Superior temporal gyrus (tissue), 1 donor: Measurements from ENCODE around the gene PARD3B.

Experiments
- DNase-seq: peaks from one replicate; pipeline ENCODE4 v3.0.0-alpha.2; 2016; ENCODE audit errors: extremely low spot score

PARD3B gene

DNA sequence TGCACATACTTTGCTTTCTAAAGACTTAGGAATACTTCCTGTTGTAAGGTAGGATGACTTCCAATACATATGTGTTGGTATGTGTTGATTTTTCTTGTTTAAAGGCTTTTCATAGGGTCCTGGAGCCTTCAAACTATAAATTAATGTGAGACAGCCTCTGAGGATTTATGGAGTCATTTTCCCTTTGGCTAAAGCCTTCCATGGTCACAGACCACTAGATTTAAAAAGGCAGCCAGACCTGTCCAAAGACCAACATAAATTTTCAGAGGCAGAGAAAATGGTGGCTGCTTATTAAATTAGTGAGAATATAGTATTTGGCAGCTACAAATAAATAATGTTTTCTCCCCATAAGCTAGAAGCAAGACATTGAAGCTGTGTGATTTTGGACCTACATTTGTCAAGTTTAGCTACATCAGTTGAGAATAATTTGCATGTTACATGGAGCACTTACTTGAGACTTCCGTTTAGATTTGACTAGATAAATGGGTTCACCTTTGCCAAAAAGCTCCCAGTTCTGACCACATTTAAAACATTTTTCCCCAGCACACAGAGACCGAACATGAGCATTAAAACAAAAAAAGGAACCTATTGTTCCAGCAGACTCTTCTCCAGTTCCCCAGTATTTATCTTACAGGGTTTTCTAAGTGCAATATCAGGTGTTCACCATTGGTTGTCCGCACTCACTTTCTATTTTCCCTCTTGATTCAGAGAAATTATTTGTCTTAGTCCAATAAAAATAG, 402.9 kb downstream of the PARD3B start:
- no peak for DNase-seq

DNA sequence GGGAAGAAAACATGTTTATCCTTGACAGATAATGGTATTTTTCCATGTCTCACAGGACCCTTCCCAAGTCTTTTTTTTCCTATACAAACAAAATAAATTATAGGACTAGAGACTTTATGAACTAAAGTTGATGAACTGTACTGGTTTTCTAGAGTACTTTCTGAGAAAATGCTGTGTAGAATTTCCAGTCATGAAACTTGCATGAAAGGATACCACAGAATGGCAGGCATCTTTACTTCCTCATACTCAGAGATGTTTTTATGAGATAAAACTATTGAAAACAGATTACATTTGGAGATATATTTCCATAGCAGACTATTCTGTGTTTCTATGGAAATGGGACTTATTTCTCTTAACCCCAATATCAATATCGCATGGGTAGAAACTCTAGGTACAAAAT, 403.5 kb downstream of the PARD3B start:
- no peak for DNase-seq

DNA sequence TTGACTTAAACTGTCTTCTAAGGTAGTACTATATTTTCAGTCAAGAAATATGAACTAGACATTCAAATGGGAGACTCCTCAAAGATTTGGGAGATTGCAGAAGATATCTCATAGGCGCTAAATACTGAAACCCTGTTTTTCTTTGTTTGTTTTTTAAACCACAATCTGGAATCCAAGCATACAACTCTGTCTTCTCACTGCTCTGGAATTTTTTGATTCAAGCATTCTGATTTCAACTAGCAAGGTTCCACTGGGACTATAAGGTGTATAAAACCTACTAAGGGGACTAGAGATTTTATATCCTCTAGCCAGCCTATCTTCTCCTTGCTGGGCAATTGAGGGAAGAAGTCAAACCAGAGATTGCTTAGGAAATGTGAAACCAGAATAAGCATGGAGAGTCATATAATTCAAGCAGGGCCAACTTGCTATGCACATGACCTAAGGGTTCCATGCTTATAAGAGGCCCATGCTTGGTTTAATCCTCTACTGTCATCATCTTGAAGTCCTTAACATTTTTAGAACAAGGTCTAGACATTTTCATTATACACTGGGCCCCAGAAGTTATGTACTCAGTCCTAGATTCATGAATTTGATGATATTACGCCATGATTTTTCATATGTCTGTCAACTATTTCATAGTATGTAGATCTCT, 405.5 kb downstream of the PARD3B start:
- DNase-seq: no peak

DNA sequence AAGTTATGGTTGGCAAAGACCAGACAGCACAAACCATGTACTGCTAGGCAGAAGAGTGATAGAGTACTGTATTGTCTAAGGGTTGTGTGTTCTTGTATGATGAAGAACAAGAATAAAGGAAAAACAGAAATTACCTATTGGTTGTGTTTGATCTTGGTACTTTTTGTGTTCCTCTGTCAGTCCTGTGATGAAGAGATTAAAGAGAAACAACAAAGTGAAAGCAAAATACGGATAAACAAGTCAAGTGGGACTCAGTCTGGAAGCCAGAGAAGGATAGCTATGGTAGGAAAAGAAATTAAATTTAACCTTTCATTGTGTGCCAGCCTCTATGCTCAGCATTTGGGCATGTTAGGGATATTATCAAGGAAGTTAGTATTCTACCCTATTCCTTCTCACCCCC, 413.1 kb downstream of the PARD3B start:
- DNase-seq: no peak

DNA sequence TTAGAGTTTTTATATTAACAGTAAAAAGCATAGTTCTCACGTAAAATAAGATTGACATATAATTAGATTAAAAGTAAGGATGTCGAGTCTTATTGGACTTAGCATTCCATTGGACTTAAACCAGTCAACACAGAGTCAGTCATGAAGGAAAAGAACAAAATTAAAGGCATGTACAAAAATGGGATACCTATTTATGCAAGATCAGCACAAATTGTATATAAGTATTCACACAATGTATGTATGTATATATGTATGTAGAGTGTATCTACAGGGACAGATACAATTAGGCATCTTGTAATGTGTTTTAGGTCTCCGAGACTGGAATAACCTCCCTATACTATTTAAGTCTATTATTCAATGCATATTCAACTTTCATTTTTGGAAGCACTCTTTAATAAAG, 419.1 kb downstream of the PARD3B start:
- DNase-seq: no peak

DNA sequence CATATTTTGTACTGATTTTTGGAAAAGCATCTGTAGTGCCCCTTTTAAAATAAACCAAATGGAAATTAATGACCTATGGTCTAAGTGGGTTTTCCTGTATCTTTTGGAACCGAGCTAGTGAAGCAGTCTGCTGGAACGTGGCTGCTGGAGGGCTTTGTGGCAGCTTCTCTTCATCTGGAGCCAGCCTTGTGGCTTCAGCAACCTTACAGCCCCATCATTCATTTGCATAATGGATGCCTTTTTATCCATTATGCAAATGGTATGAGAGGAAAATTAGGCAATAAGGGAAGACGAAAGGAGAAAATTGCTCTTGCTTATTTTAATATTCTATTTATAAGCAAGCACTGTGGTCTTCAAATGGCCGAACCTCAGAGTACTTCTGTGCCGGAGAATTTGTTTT, 421.0 kb downstream of the PARD3B start:
- no peak for DNase-seq

DNA sequence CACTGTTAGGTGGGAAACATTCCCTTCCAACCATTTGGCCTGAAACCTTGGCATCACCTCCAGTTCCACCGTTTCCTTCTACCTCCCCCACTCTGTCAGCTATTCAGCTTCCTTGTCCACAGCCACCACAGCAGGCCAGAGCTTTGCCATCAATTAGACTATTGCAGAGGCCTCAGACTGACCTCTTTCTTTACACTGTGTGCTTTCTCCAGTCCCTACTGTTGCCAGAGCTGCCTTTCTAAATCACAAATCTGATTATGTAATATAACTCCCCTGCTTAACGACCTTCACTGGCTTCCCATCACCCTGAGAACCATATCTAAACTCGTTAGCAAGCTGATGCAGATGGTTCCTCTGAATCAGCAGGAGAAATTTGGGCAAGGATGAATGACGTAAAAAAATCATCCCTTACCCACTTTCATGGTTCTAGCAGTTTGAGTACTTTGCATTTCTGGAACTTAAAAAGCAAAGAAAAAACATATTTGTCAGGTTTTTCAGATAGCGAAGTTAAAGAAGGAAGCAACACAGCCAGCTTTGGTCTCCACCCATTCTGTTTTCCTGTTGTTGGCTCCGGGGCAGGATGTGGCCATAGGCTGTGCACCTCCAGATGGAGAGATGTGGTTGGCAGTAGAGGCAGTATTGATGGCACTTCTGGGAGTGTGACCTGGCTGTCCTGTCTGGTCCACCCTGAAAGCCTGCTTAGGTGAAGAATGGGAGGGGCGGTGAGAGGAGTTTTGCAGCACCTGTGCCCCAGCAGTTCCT, 422.1 kb downstream of the PARD3B start:
- no peak for DNase-seq

DNA sequence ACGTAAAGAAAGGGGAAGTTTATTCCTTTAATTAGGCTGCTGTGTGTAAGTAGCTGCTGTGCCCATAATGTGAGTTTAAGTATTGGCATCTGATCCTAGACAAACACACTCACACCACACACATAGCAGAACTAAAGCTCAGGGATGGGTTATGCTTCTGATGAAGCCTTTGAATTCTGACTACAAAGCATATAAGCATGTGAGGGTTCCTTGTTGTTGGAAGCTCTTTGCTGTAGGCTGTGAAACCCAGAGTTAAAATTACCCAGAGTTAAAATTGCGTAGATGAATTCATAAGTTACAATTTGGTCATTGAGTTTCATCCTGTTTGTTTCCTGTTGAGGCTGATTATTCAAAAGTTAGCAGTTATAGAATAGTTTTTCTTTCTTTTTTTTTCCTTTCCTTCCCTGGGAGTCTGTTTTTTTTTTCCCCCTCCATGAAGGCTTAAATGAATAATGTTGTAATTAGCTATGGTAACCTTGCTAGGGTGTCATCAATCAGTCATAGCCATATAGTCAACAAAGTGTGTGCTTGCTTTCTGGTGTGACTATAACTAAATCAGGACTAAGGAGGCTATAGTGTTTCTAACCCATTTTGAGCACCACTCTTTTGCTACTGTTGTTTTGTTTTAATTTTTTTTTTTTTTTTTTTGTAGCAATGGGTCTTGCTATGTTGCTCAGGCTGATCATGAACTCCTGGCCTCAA, 426.1 kb downstream of the PARD3B start:
- no peak for DNase-seq

DNA sequence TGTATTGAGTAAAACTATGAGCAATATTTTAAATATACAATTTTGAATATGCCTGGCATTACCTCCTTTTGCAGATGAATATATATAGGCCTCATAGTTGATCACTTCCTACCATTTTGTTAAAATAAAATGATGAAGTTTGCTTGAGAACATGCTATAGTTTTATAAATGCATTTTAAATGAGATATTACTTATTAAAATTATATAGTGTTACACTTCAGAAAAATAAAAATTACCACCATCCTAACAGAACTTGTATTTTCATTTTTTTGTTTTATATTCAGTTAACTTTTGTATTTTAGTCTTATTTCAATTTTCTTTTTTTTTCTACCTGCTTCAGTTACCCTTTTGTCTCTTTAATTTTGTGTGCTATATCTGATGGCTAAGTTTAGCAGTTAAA, 426.9 kb downstream of the PARD3B start:
- DNase-seq: no peak

DNA sequence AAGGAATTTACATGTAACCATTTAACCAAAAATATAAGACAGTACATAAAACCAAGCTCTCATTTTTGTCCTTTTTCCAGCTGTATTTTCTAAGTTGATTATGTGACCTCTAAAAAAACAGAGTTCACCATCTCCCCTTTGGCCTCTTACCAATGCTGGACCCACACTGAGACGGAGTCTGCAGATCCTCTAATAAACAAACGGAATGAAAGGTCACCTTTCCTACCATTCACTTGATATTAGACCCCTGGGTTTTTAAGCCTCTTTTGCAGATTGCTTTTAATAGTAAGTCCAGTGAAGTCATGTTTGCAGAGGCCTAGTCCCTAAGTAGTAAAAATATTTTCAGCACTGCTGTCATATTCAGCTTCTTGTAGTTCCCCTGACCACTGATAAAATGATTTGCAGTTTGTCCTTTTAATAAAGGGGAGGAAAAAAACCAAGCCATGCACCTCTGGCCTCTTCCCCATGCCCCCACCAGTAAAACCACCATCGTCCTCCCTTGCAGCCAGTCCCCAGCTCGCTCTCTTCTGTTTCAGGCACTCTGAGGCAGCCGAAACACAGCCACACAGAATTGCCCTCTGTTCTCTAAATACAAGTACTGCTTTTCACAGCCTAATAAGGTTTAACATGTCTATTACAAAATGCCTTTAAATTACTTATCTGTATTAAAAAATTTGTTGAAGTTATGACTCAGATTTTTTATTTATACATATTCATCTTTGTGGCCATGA, 427.5 kb downstream of the PARD3B start:
- no peak for DNase-seq

DNA sequence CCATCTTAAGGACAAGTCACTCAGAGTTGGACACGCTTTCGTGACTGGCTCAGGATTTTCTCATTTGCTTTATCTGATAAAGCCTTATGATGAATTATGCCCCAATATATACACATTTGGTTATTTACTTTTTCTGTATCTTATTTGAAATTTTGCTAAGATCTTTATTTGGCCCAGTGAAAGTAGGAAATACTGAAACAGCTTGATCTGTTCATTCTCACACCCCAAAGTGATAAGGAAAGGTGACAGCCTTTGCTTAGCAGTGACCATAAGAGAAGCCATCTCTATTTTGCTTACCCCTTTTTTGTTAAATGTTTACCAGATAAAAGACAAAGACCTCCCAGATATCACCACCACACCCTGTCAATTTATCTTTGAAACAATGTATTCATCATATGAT, 428.3 kb downstream of the PARD3B start:
- no peak for DNase-seq

DNA sequence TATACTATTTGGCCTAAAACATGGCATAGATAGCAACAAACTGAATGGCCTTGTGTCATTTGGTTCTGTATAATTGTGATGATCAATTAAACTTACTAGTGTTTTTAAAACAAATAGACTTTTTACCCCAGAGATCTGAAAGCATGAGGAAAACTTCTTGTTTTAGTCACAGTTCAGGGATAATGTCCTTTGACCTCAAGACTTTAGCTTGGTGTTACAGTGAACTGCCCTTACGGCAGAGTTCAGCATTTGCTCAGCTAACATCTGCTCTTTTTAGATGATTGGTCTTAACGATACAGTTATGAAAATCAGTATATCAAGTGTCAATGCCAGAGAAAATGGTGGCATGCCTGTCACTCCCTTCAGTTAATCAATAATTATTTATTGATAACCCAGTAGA, 429.2 kb downstream of the PARD3B start:
- no peak for DNase-seq

DNA sequence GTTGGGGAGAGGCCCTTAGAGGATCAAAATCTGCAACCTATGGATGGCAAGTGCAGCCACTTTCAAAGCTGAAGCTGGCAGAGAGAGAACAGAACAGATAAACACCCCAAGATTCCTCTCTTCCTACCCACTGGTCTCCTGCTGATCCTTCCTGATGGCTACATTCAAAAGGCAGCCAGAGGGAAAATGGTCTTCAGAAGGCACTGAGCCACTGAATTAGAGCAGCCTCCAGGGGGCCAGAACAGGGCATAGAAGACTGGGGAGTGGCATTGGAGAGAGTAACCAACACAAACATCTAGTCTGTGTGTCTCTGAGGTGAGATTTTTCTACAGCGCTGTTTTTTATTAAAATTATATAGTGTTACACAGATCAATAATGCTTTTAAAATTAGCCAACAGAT, 432.6 kb downstream of the PARD3B start:
- no peak for DNase-seq

DNA sequence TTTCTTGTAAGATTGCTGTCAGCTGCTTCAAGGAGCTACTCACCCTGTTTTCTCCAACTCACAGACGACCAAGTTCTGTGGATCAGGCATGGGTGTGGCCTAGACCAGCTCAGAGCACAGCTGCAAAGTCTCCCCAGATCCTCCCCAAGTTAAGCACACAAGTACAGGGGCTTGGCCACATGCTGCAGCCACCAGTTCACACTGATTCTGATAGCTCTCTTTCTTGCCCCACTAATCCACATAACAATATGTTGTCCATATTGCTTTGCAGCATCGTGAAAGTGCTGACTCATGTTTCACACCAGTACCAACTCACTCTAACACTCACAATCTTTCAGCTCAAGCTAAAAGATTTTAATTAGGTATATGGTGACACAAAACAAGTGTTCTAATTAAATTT, 437.0 kb downstream of the PARD3B start:
- no peak for DNase-seq

DNA sequence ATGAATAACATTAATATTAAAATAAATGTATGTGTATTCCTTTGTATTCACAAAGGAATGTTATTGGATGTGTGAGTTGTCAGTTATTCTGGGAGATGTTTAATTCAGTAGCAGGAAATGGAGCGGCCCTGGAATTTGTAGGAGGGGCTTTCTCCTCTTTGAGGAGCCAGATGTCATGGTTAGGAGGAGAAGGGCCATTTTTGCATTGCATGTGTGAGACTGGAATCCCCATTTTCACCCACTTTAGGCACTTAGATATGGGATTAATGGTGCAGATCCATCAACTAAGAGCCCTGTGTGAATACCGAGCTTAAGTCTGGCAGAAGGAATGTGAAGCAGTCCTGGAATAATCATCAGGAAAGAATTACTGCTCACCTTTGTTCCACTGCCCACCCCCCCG, 439.2 kb downstream of the PARD3B start:
- no peak for DNase-seq

DNA sequence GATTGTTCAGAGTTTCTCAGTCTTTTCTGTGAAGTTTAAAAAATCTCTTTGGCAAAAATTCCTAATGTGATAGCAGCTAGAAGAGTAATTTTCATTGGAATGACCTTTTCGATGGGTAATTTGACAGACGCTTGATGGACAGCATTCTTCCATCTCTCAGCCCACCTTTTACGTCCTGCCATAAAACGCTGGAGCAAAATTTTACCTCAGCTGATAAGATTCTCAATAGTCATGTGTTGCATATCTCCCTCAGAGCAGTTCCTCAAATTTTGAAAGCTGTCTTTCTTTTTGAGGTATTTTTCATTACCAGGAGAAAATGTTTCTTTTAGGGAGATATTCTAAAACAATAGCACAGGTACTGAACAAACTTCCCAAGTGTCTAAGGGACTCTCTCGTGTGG, 441.4 kb downstream of the PARD3B start:
- no peak for DNase-seq

DNA sequence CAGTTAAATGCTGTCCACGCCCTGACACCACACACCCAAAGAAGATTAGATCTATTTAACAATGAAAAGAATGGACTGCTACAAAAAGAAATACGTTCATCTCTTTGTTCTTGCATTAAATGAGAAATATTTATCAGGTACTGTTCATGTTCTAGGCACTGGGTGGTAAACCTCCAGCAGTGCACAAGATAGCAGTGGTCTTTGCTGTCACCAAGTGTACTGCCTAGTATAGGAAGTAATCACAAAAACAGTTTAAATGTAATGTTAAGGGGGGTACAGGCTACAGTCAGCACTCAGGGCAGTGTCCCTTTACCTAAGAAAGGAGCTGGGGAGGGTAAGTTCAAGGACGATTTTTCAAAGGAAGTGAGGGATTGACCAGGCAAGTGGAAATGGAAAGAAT, 443.6 kb downstream of the PARD3B start:
- no peak for DNase-seq

DNA sequence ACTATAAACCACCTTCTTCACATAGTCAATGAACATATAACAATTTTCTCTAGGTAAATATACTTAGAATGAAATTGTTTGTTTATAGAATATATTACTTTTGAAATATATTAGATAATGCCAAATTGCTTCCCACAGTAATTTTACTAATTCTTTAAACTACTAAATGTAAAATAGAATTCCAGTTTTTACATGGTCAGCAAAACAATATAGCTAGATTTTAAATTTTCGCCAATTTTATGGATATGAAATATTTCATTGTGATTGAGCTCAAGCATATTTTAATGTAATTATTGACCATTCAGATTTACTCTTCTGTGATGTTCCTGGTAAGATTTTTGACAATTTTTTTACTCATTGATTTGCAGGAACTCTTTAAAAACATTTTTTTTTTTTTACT, 444.6 kb downstream of the PARD3B start:
- no peak for DNase-seq

DNA sequence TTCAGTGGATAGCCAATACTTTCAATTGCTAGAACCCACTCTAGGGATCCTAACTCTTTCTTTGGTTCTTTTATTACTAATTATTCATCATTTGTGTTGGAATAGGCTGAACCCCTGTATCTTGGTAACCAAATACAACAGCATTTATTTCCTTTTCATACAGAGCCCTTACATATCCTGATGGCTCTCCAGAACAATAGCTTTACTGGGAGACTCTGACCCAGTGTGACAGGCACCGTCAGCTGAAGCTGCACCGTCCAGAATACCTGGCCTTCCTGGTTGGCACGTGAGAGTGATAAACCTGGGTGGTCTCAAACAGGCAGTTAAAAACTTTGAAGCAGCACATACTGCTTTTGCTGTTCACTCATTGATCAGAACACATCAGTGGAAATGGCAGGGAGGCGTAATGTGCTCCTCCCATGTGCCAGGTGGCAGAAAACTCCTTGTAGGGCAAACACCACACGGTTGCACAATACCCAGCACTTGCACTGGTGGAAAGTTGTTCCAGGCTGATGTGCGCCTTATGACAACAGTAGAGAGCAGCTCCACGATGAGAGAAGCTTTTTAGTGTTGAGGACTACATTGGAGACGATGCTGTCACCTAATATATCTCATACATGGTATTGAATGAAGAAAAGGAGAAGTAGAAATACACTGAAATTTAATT, 456.2 kb downstream of the PARD3B start:
- no peak for DNase-seq

DNA sequence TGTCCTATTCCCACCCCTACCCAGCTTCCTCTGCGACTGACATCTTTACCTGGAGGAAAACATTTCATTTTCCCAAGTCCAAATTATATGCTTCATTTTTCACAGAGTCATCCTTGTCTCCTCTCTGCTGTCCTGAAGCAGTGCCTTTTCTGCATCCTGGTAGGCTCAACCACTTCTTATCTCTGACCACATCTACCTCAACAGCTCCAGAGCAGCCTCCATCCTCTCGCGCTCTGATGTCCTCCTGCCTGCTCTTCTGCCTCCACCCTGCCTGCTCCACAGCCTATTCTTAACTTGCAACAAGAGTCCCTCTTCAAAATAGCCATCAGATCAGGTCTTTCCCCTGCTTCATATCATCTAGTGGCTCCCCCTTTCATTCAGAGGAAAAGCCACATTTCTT, 457.1 kb downstream of the PARD3B start:
- no peak for DNase-seq

DNA sequence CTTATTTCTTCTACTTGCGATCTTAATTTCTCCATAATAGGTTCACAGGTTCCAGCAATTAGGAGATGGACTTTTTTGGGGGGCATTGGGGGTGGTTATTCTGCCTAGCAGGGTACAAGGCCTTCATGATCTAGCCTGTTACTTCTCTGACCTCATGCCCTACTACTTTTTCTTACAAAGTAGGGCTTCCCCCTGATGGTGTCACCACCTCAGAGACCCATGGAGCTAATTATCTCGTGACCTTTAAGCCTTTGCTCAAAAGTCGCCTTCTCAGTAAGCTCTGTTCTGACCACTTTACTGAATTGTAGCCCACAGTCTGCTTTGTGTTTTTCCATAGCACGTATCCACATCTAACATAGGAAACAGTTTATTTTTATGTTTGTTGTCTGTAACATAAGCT, 458.0 kb downstream of the PARD3B start:
- no peak for DNase-seq
